ENCODE results near the gene NOS3.

Gene NOS3

DNA sequence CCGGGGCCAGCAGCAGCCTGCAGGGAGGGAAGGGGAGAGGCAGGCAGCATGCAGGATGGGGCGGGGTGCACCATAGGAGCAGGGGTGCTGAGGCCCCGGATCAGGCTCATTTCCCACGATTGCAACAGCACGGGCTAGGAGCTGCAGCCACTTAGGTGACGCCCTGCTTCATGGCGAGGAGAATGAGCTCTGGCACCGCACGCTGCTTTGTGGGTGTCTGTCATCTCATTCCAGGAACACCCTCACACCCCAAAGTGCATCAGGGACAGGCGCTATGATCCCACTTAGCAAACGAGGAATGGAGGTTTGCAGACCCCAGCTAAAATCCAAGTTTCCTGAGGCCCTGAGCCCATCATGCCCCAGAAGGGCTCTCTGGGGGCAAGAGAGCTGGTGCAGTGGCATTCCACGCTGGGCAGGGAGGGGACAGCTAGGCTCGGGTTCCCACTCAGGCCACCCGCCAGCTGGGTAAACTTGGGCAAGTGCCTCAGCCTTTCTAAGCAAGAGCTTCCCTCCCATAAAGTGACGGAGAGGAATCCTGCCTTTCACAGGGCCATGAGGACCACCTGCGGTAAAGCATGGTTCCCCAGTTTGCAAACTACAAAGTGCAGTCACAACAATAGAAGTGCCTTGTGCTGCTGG, 22.0 kb upstream of the NOS3 start:
- H3K36me3 Mint-ChIP-seq (ENCODE audit: low read depth) = no peaks in the 10 kb centered on the region
- no peak overlapping the region for H3K27ac Mint-ChIP-seq
- H3K4me1 Mint-ChIP-seq (ENCODE audit: low read depth) = no peaks in the 10 kb centered on the region
- H3K27me3 Mint-ChIP-seq = peaks cover 3% of the 10 kb centered on the region
- H3K9me3 Mint-ChIP-seq = no peaks in the 10 kb centered on the region
- no peak overlapping the region for H3K4me3 Mint-ChIP-seq

GRCh38 chr7:150969475-150969874, 21.3 kb upstream of the NOS3 start:
- Mint-ChIP-seq H3K4me3 (no peak overlapping the region), H3K36me3 (ENCODE audit: low read depth) (no peaks in the 10 kb centered on the region), H3K27ac (no peak overlapping the region), H3K9me3 (no peaks in the 10 kb centered on the region), H3K4me1 (ENCODE audit: low read depth) (peaks cover 4% of the 10 kb centered on the region), H3K27me3 (peaks cover 3% of the 10 kb centered on the region)

- no peak overlapping the region for H3K4me3 Mint-ChIP-seq
- H3K27ac Mint-ChIP-seq = no peak overlapping the region
- H3K4me1 Mint-ChIP-seq (ENCODE audit: low read depth) = peaks cover 10% of the 10 kb centered on the region
- no peaks in the 10 kb centered on the region for H3K9me3 Mint-ChIP-seq
- peaks cover 4% of the 10 kb centered on the region for H3K27me3 Mint-ChIP-seq
- H3K36me3 Mint-ChIP-seq (ENCODE audit: low read depth) = no peaks in the 10 kb centered on the region
Observed at GRCh38 chr7:150970424-150970823, 20.4 kb upstream of the NOS3 start.

DNA sequence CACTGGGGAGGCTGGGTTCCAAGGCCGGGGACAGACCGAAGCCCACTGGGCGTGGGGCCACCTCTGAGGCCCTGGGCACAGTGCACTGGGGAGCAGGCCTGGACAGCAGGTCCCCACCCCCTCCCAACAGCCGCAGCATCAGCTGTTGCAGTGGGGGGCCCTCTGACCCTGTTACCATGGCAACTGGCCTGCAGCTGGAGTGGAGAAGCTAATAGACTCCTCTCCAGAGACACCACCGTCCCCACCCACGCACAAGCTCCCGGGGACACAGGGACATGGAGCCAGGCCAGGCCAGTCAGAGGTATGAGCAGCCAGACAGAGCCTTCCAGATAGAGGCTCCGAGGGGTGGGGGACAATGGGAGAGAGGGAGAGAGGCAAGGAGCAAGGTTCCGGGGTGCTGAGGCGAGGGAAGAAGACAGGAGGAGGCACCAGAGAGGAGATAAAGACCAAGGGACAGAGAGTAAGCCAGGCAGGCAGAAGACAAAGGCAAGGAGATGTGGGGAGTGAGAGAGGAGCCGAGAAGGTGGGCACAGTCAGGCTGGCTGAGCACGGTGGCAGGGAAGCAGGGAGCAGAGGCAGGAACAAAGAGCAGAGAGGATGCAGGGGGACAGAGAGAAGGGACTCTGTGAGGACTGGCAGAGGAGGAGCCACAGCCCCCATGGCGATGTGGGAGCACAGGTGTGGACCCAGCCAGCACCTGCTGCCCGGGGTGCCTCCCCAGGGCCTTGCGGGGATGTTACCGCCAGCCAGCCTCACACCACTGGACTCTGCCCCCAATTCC, 19.4 kb upstream of the NOS3 start:
- Mint-ChIP-seq H3K36me3 (ENCODE audit: low read depth) (no peaks in the 10 kb centered on the region), H3K27ac (no peak overlapping the region), H3K27me3 (peaks cover 11% of the 10 kb centered on the region), H3K9me3 (no peaks in the 10 kb centered on the region), H3K4me1 (ENCODE audit: low read depth) (peaks cover 11% of the 10 kb centered on the region), H3K4me3 (no peak overlapping the region)

GRCh38 chr7:150972023-150972468, 18.8 kb upstream of the NOS3 start:
- no peaks in the 10 kb centered on the region for H3K9me3 Mint-ChIP-seq
- no peaks in the 10 kb centered on the region for H3K36me3 Mint-ChIP-seq (ENCODE audit: low read depth)
- H3K4me1 Mint-ChIP-seq (ENCODE audit: low read depth) = peaks cover 15% of the 10 kb centered on the region
- no peak overlapping the region for H3K4me3 Mint-ChIP-seq
- no peak overlapping the region for H3K27ac Mint-ChIP-seq
- peaks cover 17% of the 10 kb centered on the region for H3K27me3 Mint-ChIP-seq

- no peaks in the 10 kb centered on the region for H3K9me3 Mint-ChIP-seq
- H3K27me3 Mint-ChIP-seq = peaks cover 22% of the 10 kb centered on the region
- H3K4me1 Mint-ChIP-seq (ENCODE audit: low read depth) = peaks cover 20% of the 10 kb centered on the region
- no peaks in the 10 kb centered on the region for H3K36me3 Mint-ChIP-seq (ENCODE audit: low read depth)
- H3K27ac Mint-ChIP-seq = no peak overlapping the region
- no peak overlapping the region for H3K4me3 Mint-ChIP-seq
Observed at GRCh38 chr7:150972741-150973140, 18.1 kb upstream of the NOS3 start.

DNA sequence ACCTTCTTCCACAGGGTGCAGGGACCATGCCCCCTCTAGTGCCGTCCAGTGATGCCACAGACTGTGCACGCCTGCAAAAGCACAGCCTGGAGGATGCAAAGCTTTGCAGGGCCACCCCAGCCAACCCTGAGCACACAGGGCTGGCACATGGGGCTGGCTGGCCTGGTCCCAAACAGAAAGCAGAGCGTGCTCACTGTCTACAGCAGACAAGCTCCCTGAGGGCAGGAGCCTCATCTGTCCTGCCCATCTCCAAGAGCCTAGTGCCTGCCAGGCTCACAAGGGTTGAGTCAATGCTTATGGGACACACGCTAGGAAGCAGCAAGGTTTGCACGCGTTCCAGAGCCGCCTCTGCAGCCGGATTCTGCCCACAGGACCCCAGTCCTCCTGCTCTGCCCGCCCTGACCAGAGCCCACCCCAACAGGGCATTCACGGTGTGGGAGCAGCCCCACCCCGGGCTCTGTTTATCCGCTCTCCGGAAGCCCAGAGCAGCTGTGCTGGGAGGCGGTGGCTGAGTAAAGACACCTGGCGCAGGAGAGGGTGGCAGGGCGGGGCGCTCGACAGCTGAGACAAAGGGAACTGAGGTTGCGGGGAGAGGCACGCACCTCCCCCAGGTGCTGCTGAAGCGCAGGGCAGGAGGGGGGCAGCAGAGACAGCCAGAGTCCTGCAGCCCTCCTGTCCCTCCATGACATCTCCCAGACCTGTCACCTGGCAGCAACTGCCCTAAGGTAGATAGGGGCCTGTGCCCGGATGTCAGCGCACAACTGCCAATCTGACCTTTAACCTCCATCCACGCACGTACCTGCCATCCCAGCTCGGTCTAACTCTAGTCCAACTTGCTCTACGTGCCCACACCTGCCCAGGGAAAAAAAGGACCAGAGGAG, 17.0 kb upstream of the NOS3 start:
- H3K36me3 Mint-ChIP-seq (ENCODE audit: low read depth) = no peaks in the 10 kb centered on the region
- H3K4me1 Mint-ChIP-seq (ENCODE audit: low read depth) = peaks cover 24% of the 10 kb centered on the region
- peak overlapping the region; percentile 78 for H3K4me3 Mint-ChIP-seq
- no peak overlapping the region for H3K27ac Mint-ChIP-seq
- H3K27me3 Mint-ChIP-seq = peaks cover 23% of the 10 kb centered on the region
- H3K9me3 Mint-ChIP-seq = no peaks in the 10 kb centered on the region

DNA sequence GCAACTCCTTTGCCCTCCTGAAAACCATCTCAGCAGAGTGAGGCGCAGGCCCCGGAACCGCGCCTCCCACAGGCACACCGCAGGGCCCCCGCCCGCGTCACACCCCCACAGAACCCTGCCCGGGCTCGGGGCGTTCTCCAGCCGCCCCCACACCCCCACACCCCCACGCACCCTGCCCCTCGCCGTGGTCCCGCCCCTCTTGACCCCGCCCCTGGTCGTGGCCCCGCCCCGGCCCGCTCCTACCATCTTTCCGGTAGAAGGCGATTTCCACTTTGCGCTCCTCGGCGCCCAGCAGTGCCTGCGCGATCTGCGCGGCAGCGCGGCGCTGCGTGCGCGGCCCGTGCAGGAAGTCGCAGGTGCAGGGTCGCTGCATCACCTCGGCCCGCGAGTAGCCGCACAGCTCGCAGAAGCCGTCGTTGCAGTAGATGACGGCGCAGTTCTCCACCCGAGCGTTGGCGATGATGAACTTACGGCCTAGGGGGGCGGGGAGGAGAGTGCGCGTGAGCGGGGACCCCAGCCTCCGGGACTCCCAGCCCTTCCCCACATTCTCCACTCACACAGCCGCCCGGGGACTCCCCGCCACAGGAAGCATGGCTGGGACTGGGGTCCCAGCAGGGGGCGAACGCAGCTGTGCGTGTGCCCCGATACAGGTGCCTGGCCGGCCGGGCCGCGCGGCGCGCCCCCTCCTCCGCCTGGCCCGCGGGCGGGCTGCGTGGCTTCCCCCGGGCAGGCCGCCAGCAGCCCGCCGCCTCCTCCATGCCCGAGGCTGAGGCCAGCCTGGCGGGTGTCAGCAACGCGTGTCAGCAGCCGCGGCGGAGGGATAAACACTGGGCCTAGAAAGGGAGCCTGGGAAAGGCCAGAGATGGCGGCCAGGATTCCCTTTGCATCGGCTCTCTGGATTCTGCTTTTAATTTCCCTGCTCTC, 16.1 kb upstream of the NOS3 start:
- H3K27ac Mint-ChIP-seq = no peak overlapping the region
- peaks cover 26% of the 10 kb centered on the region for H3K4me1 Mint-ChIP-seq (ENCODE audit: low read depth)
- no peaks in the 10 kb centered on the region for H3K9me3 Mint-ChIP-seq

GRCh38 chr7:150975536-150976319, 15.1 kb upstream of the NOS3 start:
- peaks cover 26% of the 10 kb centered on the region for H3K4me1 Mint-ChIP-seq (ENCODE audit: low read depth)
- no peak overlapping the region for H3K27ac Mint-ChIP-seq

More for the DNA sequence above, 16.1 kb upstream of the NOS3 start:
- Mint-ChIP-seq H3K27me3 (peaks cover 28% of the 10 kb centered on the region), H3K36me3 (ENCODE audit: low read depth) (no peaks in the 10 kb centered on the region), H3K4me3 (peak overlapping the region; percentile 78)

GRCh38 chr7:150976529-150977381, 14.1 kb upstream of the NOS3 start:
- Mint-ChIP-seq H3K4me3 (peak overlapping the region; percentile 73), H3K4me1 (ENCODE audit: low read depth) (peaks cover 26% of the 10 kb centered on the region), H3K27ac (no peak overlapping the region), H3K27me3 (peaks cover 46% of the 10 kb centered on the region), H3K9me3 (no peaks in the 10 kb centered on the region), H3K36me3 (ENCODE audit: low read depth) (no peaks in the 10 kb centered on the region)

More at GRCh38 chr7:150975536-150976319, 15.1 kb upstream of the NOS3 start:
- Mint-ChIP-seq H3K36me3 (ENCODE audit: low read depth) (no peaks in the 10 kb centered on the region), H3K9me3 (no peaks in the 10 kb centered on the region), H3K27me3 (peaks cover 36% of the 10 kb centered on the region), H3K4me3 (peak overlapping the region; percentile 41)

DNA sequence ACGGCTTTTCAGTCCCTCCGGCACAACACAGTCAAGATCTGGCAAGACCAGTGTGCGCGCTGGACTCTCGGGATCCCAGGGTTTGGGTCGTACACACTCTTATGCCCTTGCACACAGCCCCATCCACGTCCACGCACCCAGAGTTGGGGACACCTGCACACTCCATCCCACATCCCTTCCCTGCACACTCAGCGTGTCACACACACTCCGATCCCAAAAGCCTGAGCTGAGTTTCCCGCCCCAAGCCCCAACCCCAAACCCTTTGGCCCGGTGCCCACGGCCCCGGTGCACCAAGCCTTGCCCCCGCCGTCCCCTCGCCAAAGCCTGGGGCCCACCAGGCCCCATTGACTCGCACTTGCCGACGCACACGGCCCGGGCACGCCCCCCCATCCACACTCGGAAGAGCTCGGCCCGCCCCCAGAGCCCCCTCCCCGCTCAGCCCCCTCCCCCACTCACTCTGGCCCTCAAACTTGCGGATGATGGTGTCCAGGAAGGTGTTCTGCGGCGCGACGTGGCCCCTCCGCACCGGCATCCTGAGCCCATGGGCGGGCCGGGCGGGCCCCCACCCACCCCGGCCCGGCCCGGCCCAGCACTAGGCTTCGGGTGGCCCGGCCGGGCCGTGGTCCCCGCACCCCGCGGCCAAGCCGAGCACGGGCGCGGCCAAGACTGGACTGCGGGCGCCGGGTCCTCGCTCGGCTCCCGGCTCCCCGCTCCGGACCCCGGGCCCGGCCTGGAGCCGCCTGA, 13.3 kb upstream of the NOS3 start:
- H3K27me3 Mint-ChIP-seq = peaks cover 49% of the 10 kb centered on the region
- H3K9me3 Mint-ChIP-seq = no peaks in the 10 kb centered on the region
- no peak overlapping the region for H3K27ac Mint-ChIP-seq
- no peaks in the 10 kb centered on the region for H3K36me3 Mint-ChIP-seq (ENCODE audit: low read depth)
- peaks cover 26% of the 10 kb centered on the region for H3K4me1 Mint-ChIP-seq (ENCODE audit: low read depth)
- H3K4me3 Mint-ChIP-seq = peak overlapping the region; percentile 73

GRCh38 chr7:150978126-150978789, 12.6 kb upstream of the NOS3 start, which contains the start of gene KCNH2:
KCNH2 (minus strand) TSS chr7:150978321; CDS start chr7:150977913, 408 bp downstream.
- no peaks in the 10 kb centered on the region for H3K9me3 Mint-ChIP-seq
- no peak within 1 kb of the TSS for H3K27ac Mint-ChIP-seq
- H3K4me1 Mint-ChIP-seq (ENCODE audit: low read depth) = peaks cover 26% of the 10 kb centered on the region
- H3K4me3 Mint-ChIP-seq = peak within 1 kb of the TSS; percentile 78
- H3K36me3 Mint-ChIP-seq (ENCODE audit: low read depth) = no peaks in the 10 kb centered on the region
- H3K27me3 Mint-ChIP-seq = peaks cover 54% of the 10 kb centered on the region

Measured in stimulated activated naive CD8-positive, alpha-beta T cell treated with anti-CD3 and anti-CD28 coated beads, Interleukin-15, Interleukin-2, amounts not matched to agents 100 ng/mL and 50 ng/mL, for 24 hours (primary cell).